Stomach (tissue), 4 donors: ENCODE results near the gene REC8.

Source experiments
- POLR2AphosphoS5 ChIP-seq, 3 donors: sonication (generic); formaldehyde crosslinking; IDR thresholded peaks; one replicate each; pipeline ENCODE4 v1.6.1; 2016; ENCODE audit warnings: antibody characterized with exemption in 3 of 3
- TF ChIP-seq, protein P1 (sequence below), 7 experiments: fragments of 450-650 bp in 4 of 7; fragments of 200-600 bp in 3 of 7; sonication (generic) in 3 of 7; IDR thresholded peaks; one replicate each; pipeline ENCODE4 v1.5.1; 2016 to 2019; ENCODE audit warnings: antibody characterized with exemption in 7 of 7, control low read depth in 2 of 7, mild to moderate bottlenecking in 1 of 7

DNA sequence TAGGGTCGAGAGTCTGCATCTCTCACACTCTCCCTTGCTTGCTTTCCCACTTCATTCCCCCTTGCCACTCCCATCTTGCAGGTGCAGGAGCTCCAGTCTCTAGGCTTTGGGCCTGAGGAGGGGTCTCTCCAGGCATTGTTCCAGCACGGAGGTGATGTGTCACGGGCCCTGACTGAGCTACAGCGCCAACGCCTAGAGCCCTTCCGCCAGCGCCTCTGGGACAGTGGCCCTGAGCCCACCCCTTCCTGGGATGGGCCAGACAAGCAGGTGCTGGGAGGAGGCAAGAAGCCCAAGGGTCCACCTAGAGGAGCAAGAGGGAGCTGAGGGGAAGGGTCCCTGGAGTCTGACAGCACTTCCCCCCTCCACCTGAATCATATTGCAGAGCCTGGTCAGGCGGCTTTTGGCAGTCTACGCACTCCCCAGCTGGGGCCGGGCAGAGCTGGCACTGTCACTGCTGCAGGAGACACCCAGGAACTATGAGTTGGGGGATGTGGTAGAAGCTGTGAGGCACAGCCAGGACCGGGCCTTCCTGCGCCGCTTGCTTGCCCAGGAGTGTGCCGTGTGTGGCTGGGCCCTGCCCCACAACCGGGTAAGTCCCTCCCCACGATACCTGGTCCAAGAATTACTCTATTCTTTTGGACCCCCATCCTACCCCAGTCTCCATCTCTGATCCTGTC is 20.3 kb upstream of the REC8 start:
- TF ChIP-seq, protein P1, sequence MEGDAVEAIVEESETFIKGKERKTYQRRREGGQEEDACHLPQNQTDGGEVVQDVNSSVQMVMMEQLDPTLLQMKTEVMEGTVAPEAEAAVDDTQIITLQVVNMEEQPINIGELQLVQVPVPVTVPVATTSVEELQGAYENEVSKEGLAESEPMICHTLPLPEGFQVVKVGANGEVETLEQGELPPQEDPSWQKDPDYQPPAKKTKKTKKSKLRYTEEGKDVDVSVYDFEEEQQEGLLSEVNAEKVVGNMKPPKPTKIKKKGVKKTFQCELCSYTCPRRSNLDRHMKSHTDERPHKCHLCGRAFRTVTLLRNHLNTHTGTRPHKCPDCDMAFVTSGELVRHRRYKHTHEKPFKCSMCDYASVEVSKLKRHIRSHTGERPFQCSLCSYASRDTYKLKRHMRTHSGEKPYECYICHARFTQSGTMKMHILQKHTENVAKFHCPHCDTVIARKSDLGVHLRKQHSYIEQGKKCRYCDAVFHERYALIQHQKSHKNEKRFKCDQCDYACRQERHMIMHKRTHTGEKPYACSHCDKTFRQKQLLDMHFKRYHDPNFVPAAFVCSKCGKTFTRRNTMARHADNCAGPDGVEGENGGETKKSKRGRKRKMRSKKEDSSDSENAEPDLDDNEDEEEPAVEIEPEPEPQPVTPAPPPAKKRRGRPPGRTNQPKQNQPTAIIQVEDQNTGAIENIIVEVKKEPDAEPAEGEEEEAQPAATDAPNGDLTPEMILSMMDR (IDR thresholded peaks at IDR 0.05), result no peak
- no peak for TF ChIP-seq POLR2AphosphoS5 (IDR thresholded peaks at IDR 0.05)
